ENCODE measurements around the gene SPTBN1. TPM values are rescaled to one million over a fixed set of nuclear protein-coding genes. Genes with fewer than 3 reads are reported as not detected.

Gene SPTBN1
- total RNA-seq, 1 experiment from 2014 or later: 204 TPM

- Mint-ChIP-seq H3K27ac (no peak overlapping the region), H3K4me1 (peaks cover 49% of the 10 kb centered on the region), H3K36me3 (no peaks in the 10 kb centered on the region), H3K9me3 (no peaks in the 10 kb centered on the region), H3K4me3 (no peak overlapping the region), H3K27me3 (ENCODE audit: low read depth) (no peaks in the 10 kb centered on the region)
- ATAC-seq (peak; percentile 71), DNase-seq (ENCODE audit: low spot score) (no peak)
- TF ChIP-seq TCF7 (CRISPR knock-in tag; IDR thresholded peaks at IDR 0.05; ENCODE audit: low read depth) (no peak), PRDM15 (CRISPR knock-in tag; IDR thresholded peaks at IDR 0.05) (no peak), ETV6 (CRISPR knock-in tag; IDR thresholded peaks at IDR 0.05) (no peak), SMAD4 (CRISPR knock-in tag; IDR thresholded peaks at IDR 0.05) (no peak), ZNF396 (CRISPR knock-in tag; IDR thresholded peaks at IDR 0.05; ENCODE audit: borderline replicate concordance) (no peak), ZBTB43 (CRISPR knock-in tag; IDR thresholded peaks at IDR 0.05) (no peak), RELA (CRISPR knock-in tag; IDR thresholded peaks at IDR 0.05; ENCODE audit: borderline replicate concordance) (no peak)
- TF ChIP-seq, protein P1, sequence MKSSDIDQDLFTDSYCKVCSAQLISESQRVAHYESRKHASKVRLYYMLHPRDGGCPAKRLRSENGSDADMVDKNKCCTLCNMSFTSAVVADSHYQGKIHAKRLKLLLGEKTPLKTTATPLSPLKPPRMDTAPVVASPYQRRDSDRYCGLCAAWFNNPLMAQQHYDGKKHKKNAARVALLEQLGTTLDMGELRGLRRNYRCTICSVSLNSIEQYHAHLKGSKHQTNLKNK (CRISPR knock-in tag; IDR thresholded peaks at IDR 0.05): no peak
- ChIA-PET POLR2A (no interaction called here), CTCF (interaction anchor here (0.6 to 1.9 kb wide), 2 partner anchors 21 to 33 kb away, joined by 4 to 9 read pairs; no protein-coding TSS in a partner anchor)
Observed at GRCh38 chr2:54469484-54470053, 13.4 kb downstream of the SPTBN1 start.

GRCh38 chr2:54470266-54470938, 14.3 kb downstream of the SPTBN1 start:
- TF ChIP-seq CREB1 (CRISPR knock-in tag; IDR thresholded peaks at IDR 0.05): no peak
- no peak for TF ChIP-seq CREM (CRISPR knock-in tag; IDR thresholded peaks at IDR 0.05)
- TF ChIP-seq, protein P2, sequence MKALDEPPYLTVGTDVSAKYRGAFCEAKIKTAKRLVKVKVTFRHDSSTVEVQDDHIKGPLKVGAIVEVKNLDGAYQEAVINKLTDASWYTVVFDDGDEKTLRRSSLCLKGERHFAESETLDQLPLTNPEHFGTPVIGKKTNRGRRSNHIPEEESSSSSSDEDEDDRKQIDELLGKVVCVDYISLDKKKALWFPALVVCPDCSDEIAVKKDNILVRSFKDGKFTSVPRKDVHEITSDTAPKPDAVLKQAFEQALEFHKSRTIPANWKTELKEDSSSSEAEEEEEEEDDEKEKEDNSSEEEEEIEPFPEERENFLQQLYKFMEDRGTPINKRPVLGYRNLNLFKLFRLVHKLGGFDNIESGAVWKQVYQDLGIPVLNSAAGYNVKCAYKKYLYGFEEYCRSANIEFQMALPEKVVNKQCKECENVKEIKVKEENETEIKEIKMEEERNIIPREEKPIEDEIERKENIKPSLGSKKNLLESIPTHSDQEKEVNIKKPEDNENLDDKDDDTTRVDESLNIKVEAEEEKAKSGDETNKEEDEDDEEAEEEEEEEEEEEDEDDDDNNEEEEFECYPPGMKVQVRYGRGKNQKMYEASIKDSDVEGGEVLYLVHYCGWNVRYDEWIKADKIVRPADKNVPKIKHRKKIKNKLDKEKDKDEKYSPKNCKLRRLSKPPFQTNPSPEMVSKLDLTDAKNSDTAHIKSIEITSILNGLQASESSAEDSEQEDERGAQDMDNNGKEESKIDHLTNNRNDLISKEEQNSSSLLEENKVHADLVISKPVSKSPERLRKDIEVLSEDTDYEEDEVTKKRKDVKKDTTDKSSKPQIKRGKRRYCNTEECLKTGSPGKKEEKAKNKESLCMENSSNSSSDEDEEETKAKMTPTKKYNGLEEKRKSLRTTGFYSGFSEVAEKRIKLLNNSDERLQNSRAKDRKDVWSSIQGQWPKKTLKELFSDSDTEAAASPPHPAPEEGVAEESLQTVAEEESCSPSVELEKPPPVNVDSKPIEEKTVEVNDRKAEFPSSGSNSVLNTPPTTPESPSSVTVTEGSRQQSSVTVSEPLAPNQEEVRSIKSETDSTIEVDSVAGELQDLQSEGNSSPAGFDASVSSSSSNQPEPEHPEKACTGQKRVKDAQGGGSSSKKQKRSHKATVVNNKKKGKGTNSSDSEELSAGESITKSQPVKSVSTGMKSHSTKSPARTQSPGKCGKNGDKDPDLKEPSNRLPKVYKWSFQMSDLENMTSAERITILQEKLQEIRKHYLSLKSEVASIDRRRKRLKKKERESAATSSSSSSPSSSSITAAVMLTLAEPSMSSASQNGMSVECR (CRISPR knock-in tag; IDR thresholded peaks at IDR 0.05; ENCODE audit: borderline replicate concordance): no peak
- no peak for TF ChIP-seq ZNF416 (CRISPR knock-in tag; IDR thresholded peaks at IDR 0.05)
- TF ChIP-seq ETV6 (CRISPR knock-in tag; IDR thresholded peaks at IDR 0.05): no peak
- TF ChIP-seq ESRRA (CRISPR knock-in tag; IDR thresholded peaks at IDR 0.05; ENCODE audit: borderline replicate concordance): no peak
- no peak for TF ChIP-seq JAZF1 (CRISPR knock-in tag; IDR thresholded peaks at IDR 0.05)
- no peak for TF ChIP-seq ZBTB21 (CRISPR knock-in tag; IDR thresholded peaks at IDR 0.05; ENCODE audit: borderline replicate concordance)
- TF ChIP-seq OVOL2 (CRISPR knock-in tag; IDR thresholded peaks at IDR 0.05; ENCODE audit: borderline replicate concordance): no peak
- TF ChIP-seq NR2C2 (CRISPR knock-in tag; IDR thresholded peaks at IDR 0.05): no peak
- no peak for TF ChIP-seq ZNF512 (CRISPR knock-in tag; IDR thresholded peaks at IDR 0.05; ENCODE audit: borderline replicate concordance)
- ChIA-PET CTCF (interaction anchor here (1.8 kb wide), 1 partner anchor 195 kb away, joined by 5 read pairs; no protein-coding TSS in a partner anchor), POLR2A (no interaction called here)
- Mint-ChIP-seq H3K9me3 (no peaks in the 10 kb centered on the region), H3K27ac (no peak overlapping the region), H3K27me3 (ENCODE audit: low read depth) (no peaks in the 10 kb centered on the region), H3K4me1 (peaks cover 44% of the 10 kb centered on the region), H3K4me3 (no peak overlapping the region), H3K36me3 (no peaks in the 10 kb centered on the region)
- ATAC-seq (no peak), DNase-seq (ENCODE audit: low spot score) (no peak)

All from WTC11 (cell line).